ENCODE data around the gene PGBD1. TPM values are rescaled to one million over a fixed set of nuclear protein-coding genes. Genes with fewer than 3 reads are reported as not detected.

Gene PGBD1
- total and polyA plus RNA-seq, 2 of the 13 experiments (the other 11 are each of a cell fraction or from before 2014, with no cell fraction given), result 3.6 to 6.9 TPM

DNA sequence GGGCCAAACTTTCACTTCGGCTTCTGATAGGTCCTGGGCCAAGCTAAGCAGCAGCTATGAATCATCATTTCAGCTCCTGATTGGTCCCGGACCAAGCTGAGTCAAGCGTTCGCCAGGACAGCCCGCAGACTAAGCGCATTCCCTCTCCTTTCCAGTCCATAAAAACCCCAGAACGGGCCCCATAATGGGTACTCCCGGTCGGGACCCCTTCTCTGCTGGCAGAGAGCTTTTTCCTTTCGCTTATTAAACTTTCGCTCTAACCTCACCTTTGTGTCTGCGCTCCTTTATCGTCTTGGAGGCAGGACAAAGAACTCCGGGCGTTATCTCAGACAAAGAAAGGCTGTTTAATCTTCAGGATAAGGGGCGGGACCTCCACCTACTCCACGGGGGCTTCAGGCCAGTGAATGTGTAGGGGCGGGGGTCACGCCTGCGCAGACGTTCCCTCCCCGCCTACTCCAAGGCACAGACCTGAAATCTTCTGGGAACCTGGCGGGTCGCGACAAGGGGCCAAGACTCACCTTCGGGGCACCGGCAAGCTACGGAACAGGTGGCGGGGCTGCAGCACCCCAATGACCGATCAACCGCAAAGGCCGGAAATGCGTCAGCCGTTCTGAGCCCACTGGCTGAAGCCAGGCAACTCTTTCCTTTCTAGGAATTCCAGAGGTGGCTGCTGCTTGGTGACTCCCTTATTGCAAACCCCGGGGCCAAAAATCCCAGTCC lies 54.4 kb downstream of the PGBD1 start, which contains the start of gene ZSCAN31 (continued):
- TF ChIP-seq, protein P1, sequence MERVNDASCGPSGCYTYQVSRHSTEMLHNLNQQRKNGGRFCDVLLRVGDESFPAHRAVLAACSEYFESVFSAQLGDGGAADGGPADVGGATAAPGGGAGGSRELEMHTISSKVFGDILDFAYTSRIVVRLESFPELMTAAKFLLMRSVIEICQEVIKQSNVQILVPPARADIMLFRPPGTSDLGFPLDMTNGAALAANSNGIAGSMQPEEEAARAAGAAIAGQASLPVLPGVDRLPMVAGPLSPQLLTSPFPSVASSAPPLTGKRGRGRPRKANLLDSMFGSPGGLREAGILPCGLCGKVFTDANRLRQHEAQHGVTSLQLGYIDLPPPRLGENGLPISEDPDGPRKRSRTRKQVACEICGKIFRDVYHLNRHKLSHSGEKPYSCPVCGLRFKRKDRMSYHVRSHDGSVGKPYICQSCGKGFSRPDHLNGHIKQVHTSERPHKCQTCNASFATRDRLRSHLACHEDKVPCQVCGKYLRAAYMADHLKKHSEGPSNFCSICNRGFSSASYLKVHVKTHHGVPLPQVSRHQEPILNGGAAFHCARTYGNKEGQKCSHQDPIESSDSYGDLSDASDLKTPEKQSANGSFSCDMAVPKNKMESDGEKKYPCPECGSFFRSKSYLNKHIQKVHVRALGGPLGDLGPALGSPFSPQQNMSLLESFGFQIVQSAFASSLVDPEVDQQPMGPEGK (CRISPR knock-in tag; IDR thresholded peaks at IDR 0.05), result peak; percentile 91
- TF ChIP-seq, protein P2, sequence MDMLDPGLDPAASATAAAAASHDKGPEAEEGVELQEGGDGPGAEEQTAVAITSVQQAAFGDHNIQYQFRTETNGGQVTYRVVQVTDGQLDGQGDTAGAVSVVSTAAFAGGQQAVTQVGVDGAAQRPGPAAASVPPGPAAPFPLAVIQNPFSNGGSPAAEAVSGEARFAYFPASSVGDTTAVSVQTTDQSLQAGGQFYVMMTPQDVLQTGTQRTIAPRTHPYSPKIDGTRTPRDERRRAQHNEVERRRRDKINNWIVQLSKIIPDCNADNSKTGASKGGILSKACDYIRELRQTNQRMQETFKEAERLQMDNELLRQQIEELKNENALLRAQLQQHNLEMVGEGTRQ (IDR thresholded peaks at IDR 0.05; ENCODE audit: low read depth, low read length), result no peak
- TF ChIP-seq, protein P2 (CRISPR knock-in tag; IDR thresholded peaks at IDR 0.05; ENCODE audit: borderline replicate concordance), result 0 out of 2 replicates have a peak, but pooled peaks have one; percentile 10
- 0 out of 2 replicates have a peak, but pooled peaks have one; percentile 18 for TF ChIP-seq ONECUT2 (CRISPR knock-in tag; IDR thresholded peaks at IDR 0.05)
- TF ChIP-seq ZSCAN20 (CRISPR knock-in tag; IDR thresholded peaks at IDR 0.05; ENCODE audit: borderline replicate concordance), result 0 out of 2 replicates have a peak, but pooled peaks have one; percentile 36
- peak; percentile 87 for TF ChIP-seq TAF1 (CRISPR knock-in tag; IDR thresholded peaks at IDR 0.05)
- TF ChIP-seq, protein P3, sequence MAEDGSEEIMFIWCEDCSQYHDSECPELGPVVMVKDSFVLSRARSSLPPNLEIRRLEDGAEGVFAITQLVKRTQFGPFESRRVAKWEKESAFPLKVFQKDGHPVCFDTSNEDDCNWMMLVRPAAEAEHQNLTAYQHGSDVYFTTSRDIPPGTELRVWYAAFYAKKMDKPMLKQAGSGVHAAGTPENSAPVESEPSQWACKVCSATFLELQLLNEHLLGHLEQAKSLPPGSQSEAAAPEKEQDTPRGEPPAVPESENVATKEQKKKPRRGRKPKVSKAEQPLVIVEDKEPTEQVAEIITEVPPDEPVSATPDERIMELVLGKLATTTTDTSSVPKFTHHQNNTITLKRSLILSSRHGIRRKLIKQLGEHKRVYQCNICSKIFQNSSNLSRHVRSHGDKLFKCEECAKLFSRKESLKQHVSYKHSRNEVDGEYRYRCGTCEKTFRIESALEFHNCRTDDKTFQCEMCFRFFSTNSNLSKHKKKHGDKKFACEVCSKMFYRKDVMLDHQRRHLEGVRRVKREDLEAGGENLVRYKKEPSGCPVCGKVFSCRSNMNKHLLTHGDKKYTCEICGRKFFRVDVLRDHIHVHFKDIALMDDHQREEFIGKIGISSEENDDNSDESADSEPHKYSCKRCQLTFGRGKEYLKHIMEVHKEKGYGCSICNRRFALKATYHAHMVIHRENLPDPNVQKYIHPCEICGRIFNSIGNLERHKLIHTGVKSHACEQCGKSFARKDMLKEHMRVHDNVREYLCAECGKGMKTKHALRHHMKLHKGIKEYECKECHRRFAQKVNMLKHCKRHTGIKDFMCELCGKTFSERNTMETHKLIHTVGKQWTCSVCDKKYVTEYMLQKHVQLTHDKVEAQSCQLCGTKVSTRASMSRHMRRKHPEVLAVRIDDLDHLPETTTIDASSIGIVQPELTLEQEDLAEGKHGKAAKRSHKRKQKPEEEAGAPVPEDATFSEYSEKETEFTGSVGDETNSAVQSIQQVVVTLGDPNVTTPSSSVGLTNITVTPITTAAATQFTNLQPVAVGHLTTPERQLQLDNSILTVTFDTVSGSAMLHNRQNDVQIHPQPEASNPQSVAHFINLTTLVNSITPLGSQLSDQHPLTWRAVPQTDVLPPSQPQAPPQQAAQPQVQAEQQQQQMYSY (CRISPR knock-in tag; IDR thresholded peaks at IDR 0.05), result peak; percentile 52
- TF ChIP-seq, protein P4, sequence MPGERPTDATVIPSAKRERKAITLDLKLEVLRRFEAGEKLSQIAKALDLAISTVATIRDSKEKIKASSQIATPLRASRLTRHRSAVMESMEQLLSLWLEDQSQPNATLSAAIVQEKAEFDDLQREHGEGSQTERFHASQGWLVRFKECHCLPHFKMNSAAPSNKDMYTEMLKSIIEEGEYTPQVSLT (CRISPR knock-in tag; IDR thresholded peaks at IDR 0.05; ENCODE audit: borderline replicate concordance, low read depth), result no peak
- no peak for TF ChIP-seq TRIM24 (CRISPR knock-in tag; IDR thresholded peaks at IDR 0.05)
- peak; percentile 42 for TF ChIP-seq NR2F6 (IDR thresholded peaks at IDR 0.05)
- TF ChIP-seq NR2F6 (CRISPR knock-in tag; IDR thresholded peaks at IDR 0.05), result peak; percentile 52; the same call in 1 of the 2 replicates
- TF ChIP-seq ZFP36 (IDR thresholded peaks at IDR 0.05; ENCODE audit: borderline replicate concordance, low read depth, low read length, partially characterized antibody), result no peak
- TF ChIP-seq, protein P5, sequence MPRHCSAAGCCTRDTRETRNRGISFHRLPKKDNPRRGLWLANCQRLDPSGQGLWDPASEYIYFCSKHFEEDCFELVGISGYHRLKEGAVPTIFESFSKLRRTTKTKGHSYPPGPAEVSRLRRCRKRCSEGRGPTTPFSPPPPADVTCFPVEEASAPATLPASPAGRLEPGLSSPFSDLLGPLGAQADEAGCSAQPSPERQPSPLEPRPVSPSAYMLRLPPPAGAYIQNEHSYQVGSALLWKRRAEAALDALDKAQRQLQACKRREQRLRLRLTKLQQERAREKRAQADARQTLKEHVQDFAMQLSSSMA (CRISPR knock-in tag; IDR thresholded peaks at IDR 0.05), result no peak
- TF ChIP-seq ZNF292 (CRISPR knock-in tag; IDR thresholded peaks at IDR 0.05; ENCODE audit: borderline replicate concordance, low read depth), result no peak
- no peak for TF ChIP-seq ZNF737 (CRISPR knock-in tag; IDR thresholded peaks at IDR 0.05; ENCODE audit: borderline replicate concordance)
- TF ChIP-seq, protein P6, sequence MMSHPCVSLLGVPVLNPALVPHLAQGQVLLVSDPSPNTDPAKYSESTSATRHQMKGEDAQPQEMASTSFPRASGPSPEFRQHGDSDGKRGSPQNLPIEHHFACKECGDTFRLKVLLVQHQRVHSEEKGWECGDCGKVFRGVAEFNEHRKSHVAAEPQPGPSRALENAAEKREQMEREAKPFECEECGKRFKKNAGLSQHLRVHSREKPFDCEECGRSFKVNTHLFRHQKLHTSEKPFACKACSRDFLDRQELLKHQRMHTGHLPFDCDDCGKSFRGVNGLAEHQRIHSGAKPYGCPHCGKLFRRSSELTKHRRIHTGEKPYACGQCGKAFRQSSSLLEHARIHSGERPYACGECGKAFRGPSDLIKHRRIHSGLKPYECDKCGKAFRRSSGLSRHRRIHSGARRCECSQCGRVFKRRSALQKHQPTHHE (CRISPR knock-in tag; IDR thresholded peaks at IDR 0.05; ENCODE audit: borderline replicate concordance), result no peak; the same call in 1 of the 2 replicates

Data from HepG2 (cell line).